ENCODE measurements around the gene SYNPO.
A peak's percentile ranks its signal among the peaks of the same experiment; 100 is the strongest.

The SYNPO gene

GRCh38 chr5:150675069-150675468 is 34.6 kb downstream of the SYNPO start:
- no peak overlapping the region for H3K4me3 ChIP-seq (ENCODE audit: control insufficient read depth, low read depth, low read length)
- no peak for DNase-seq (ENCODE audit: low read depth)
- TF ChIP-seq CTCF (IDR thresholded peaks at IDR 0.05; ENCODE audit: control insufficient read depth, insufficient read depth, low read depth, low read length, missing control alignments): no peak

GRCh38 chr5:150676578-150676977 is 36.1 kb downstream of the SYNPO start:
- H3K4me3 ChIP-seq (ENCODE audit: control insufficient read depth, low read depth, low read length): no peak overlapping the region
- DNase-seq (ENCODE audit: low read depth): no peak
- no peak for TF ChIP-seq CTCF (IDR thresholded peaks at IDR 0.05; ENCODE audit: control insufficient read depth, insufficient read depth, low read depth, low read length, missing control alignments)

GRCh38 chr5:150689120-150689519 is 48.7 kb downstream of the SYNPO start:
- no peak for DNase-seq (ENCODE audit: low read depth)
- no peak for TF ChIP-seq CTCF (IDR thresholded peaks at IDR 0.05; ENCODE audit: control insufficient read depth, insufficient read depth, low read depth, low read length, missing control alignments)
- H3K4me3 ChIP-seq (ENCODE audit: control insufficient read depth, low read depth, low read length): no peak overlapping the region

- DNase-seq (ENCODE audit: low read depth): no peak
- TF ChIP-seq CTCF (IDR thresholded peaks at IDR 0.05; ENCODE audit: control insufficient read depth, insufficient read depth, low read depth, low read length, missing control alignments): no peak
- H3K4me3 ChIP-seq (ENCODE audit: control insufficient read depth, low read depth, low read length): no peak overlapping the region
Measured at GRCh38 chr5:150690760-150691159, 50.3 kb downstream of the SYNPO start.

- no peak for TF ChIP-seq CTCF (IDR thresholded peaks at IDR 0.05; ENCODE audit: control insufficient read depth, insufficient read depth, low read depth, low read length, missing control alignments)
- DNase-seq (ENCODE audit: low read depth): no peak
- H3K4me3 ChIP-seq (ENCODE audit: control insufficient read depth, low read depth, low read length): no peak overlapping the region
Measured at GRCh38 chr5:150692276-150692675, 51.8 kb downstream of the SYNPO start.

GRCh38 chr5:150694612-150695011 is 54.2 kb downstream of the SYNPO start:
- no peak for DNase-seq (ENCODE audit: low read depth)
- no peak overlapping the region for H3K4me3 ChIP-seq (ENCODE audit: control insufficient read depth, low read depth, low read length)
- TF ChIP-seq CTCF (IDR thresholded peaks at IDR 0.05; ENCODE audit: control insufficient read depth, insufficient read depth, low read depth, low read length, missing control alignments): no peak

- DNase-seq (ENCODE audit: low read depth): no peak
- no peak for TF ChIP-seq CTCF (IDR thresholded peaks at IDR 0.05; ENCODE audit: control insufficient read depth, insufficient read depth, low read depth, low read length, missing control alignments)
Measured at GRCh38 chr5:150700246-150700593, 59.8 kb downstream of the SYNPO start.

More at GRCh38 chr5:150700246-150700593, 59.8 kb downstream of the SYNPO start:
- H3K4me3 ChIP-seq (ENCODE audit: control insufficient read depth, low read depth, low read length): peak overlapping the region; percentile 96

Measured in AG09309 (cell line).